PC-3 (cell line): Measurements from ENCODE around the gene AOAH.

ENCODE experiments used
- EZH2 ChIP-seq: fragments of 300-600 bp; sonication (generic); IDR thresholded peaks from one replicate; pipeline ENCODE4 v1.6.1; 2017; ENCODE audit warnings: antibody characterized with exemption, mild to moderate bottlenecking, low read length; ENCODE audit not compliant: unreplicated experiment
- EZH2phosphoT487 ChIP-seq: fragments of 300-600 bp; sonication (generic); IDR thresholded peaks from 2 replicates; pipeline ENCODE4 v1.6.1; 2018; ENCODE audit warnings: mild to moderate bottlenecking, antibody characterized with exemption, low read length, borderline replicate concordance
- TF ChIP-seq, protein P1 (sequence below): fragments of 300-600 bp; sonication (generic); conservative IDR thresholded peaks from 2 replicates; pipeline ENCODE4 v1.5.1; 2017; ENCODE audit warnings: antibody characterized with exemption, low read depth, mild to moderate bottlenecking, low read length

DNA sequence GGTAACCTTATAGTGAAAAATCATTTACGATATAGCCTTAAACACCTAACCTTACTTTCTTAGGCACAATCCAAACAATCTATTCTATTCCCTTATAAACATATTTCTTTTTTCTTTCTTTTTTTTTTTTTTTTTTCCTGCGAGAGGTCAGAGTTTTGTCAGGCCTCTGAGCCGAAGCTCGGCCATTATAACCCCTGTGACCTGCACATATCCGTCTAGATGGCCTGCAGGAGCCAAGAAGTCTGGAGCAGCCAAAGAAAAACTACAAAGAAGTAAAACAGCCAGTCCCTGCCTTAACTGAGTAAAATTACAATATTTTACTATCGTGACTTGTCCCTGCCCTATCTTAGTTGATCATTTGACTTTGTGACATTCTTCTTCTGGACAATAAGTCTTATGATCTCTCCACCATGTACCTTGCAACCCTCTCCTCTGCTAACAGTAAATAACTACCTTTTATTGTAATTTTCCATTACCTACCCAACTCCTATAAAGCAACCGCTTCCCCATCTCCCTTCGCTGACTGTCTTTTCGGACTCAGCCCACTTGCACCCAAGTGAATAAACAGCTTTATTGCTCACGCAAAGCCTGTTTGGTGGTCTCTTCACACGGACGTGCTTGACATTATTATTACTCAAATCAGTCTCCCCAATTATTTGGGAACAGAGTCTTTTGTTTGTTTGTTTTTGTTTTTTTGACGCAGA lies 64.5 kb downstream of the AOAH start:
- TF ChIP-seq, protein P1, sequence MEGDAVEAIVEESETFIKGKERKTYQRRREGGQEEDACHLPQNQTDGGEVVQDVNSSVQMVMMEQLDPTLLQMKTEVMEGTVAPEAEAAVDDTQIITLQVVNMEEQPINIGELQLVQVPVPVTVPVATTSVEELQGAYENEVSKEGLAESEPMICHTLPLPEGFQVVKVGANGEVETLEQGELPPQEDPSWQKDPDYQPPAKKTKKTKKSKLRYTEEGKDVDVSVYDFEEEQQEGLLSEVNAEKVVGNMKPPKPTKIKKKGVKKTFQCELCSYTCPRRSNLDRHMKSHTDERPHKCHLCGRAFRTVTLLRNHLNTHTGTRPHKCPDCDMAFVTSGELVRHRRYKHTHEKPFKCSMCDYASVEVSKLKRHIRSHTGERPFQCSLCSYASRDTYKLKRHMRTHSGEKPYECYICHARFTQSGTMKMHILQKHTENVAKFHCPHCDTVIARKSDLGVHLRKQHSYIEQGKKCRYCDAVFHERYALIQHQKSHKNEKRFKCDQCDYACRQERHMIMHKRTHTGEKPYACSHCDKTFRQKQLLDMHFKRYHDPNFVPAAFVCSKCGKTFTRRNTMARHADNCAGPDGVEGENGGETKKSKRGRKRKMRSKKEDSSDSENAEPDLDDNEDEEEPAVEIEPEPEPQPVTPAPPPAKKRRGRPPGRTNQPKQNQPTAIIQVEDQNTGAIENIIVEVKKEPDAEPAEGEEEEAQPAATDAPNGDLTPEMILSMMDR: no peak
- no peak for TF ChIP-seq EZH2
- TF ChIP-seq EZH2phosphoT487: no peak
